Adrenal gland (tissue), 5 donors: ENCODE results near the gene KRTAP10-1.

Experiments
- CTCF ChIP-seq, 6 experiments: fragments of 450-650 bp in 4 of 6; fragments of 200-600 bp in 2 of 6; sonication (generic) in 1 of 6; IDR thresholded peaks; 1 replicate in 5 of 6; 2 replicates in 1 of 6; pipeline versions ENCODE4 v1.5.1 to v1.8.0; 2016 to 2021; ENCODE audit warnings: antibody characterized with exemption in 6 of 6, mild to moderate bottlenecking in 2 of 6, moderate library complexity in 1 of 6
- POLR2A ChIP-seq, 2 donors: fragments of 450-650 bp; IDR thresholded peaks; one replicate each; pipeline ENCODE4 v1.6.1; 2017; ENCODE audit warnings: antibody characterized with exemption in 2 of 2, mild to moderate bottlenecking in 2 of 2, moderate library complexity in 1 of 2
- donor health status: DM: no; HTN: no; CAD: no.

- no peak for TF ChIP-seq CTCF (IDR thresholded peaks at IDR 0.05)
- TF ChIP-seq POLR2A (IDR thresholded peaks at IDR 0.05): no peak
Measured at GRCh38 chr21:44527983-44528633, 11.9 kb downstream of the KRTAP10-1 start.
